Suprapubic skin (tissue), 4 donors: ENCODE results near the gene KPTN. TPM values are rescaled to one million over a fixed set of nuclear protein-coding genes. Genes with fewer than 3 reads are reported as not detected.

Experiments used
- DNase-seq, 2 donors: peaks; one replicate each; pipeline ENCODE4 v3.0.0-alpha.2; 2019; ENCODE audit warnings: low spot score in 2 of 2
- H3K27ac ChIP-seq: fragments of 200-600 bp; sonication (generic); one replicate; pipeline ENCODE4 v1.5.1; 2019
- H3K27me3 ChIP-seq: fragments of 200-600 bp; sonication (generic); one replicate; pipeline ENCODE4 v1.5.1; 2019
- H3K36me3 ChIP-seq: fragments of 200-600 bp; sonication (generic); one replicate; pipeline ENCODE4 v1.5.1; 2019
- H3K4me1 ChIP-seq: fragments of 200-600 bp; sonication (generic); one replicate; pipeline ENCODE4 v1.5.1; 2019
- H3K4me3 ChIP-seq: fragments of 200-600 bp; sonication (generic); one replicate; pipeline ENCODE4 v1.5.1; 2019; ENCODE audit warnings: mild to moderate bottlenecking
- H3K9me3 ChIP-seq: fragments of 200-600 bp; sonication (generic); one replicate; pipeline ENCODE4 v1.5.1; 2019
- CTCF ChIP-seq, 2 donors: fragments of 200-600 bp in 1 of 2; fragments of 450-650 bp in 1 of 2; sonication (generic) in 1 of 2; IDR thresholded peaks; one replicate each; pipeline ENCODE4 v1.5.1; 2016 to 2019; ENCODE audit warnings: antibody characterized with exemption in 2 of 2, mild to moderate bottlenecking in 1 of 2, moderate library complexity in 1 of 2
- EP300 ChIP-seq: sonication (generic); formaldehyde crosslinking; IDR thresholded peaks from one replicate; pipeline ENCODE4 v1.6.1; 2017; ENCODE audit warnings: antibody characterized with exemption
- POLR2A ChIP-seq, 2 donors: fragments of 450-650 bp; IDR thresholded peaks; one replicate each; pipeline ENCODE4 v1.6.1; 2017; ENCODE audit warnings: antibody characterized with exemption in 2 of 2, mild to moderate bottlenecking in 2 of 2, moderate library complexity in 2 of 2
- POLR2AphosphoS5 ChIP-seq, 3 donors: sonication (generic); formaldehyde crosslinking; IDR thresholded peaks; one replicate each; pipeline ENCODE4 v1.6.1; 2017; ENCODE audit warnings: antibody characterized with exemption in 3 of 3
- WGBS: methylation state at CpG from one replicate; pipeline ENCODE4 v1.1.5; 2018; 5-methylcytosine and 5-hydroxymethylcytosine counted together
- total RNA-seq, 4 donors: library from RNA; depleted of rRNA; stranded (reverse); fragments of >200 nt; gene quantifications; one replicate each; pipeline ENCODE4 v1.1.0, GENCODE V29; 2016

KPTN gene
- total RNA-seq, 4 donors from 2014 or later, result 4.3 to 16.3 (median 5.9) TPM

- Histone ChIP-seq H3K4me3 (no peak overlapping the region), H3K4me1 (peaks cover 26% of the 10 kb centered on the region), H3K9me3 (no peaks in the 10 kb centered on the region), H3K27ac (no peak overlapping the region), H3K36me3 (no peaks in the 10 kb centered on the region), H3K27me3 (peaks cover 95% of the 10 kb centered on the region)
- DNase-seq, result no peak
- no peak for TF ChIP-seq POLR2A (IDR thresholded peaks at IDR 0.05)
- no peak for TF ChIP-seq EP300
- TF ChIP-seq POLR2AphosphoS5 (IDR thresholded peaks at IDR 0.05), result no peak
- TF ChIP-seq CTCF (IDR thresholded peaks at IDR 0.05), result no peak
- 45% methylated on average over 4 of the region's 4 CpGs for WGBS
These were observed 38.5 kb downstream of the KPTN start for GRCh38 chr19:47445527-47445926.

GRCh38 chr19:47444388-47444821 lies 39.6 kb downstream of the KPTN start:
- Histone ChIP-seq H3K36me3 (no peaks in the 10 kb centered on the region), H3K4me1 (peaks cover 26% of the 10 kb centered on the region), H3K27ac (no peak overlapping the region), H3K4me3 (no peak overlapping the region), H3K9me3 (no peaks in the 10 kb centered on the region), H3K27me3 (peaks cover 87% of the 10 kb centered on the region)
- TF ChIP-seq EP300 (no peak), POLR2A (IDR thresholded peaks at IDR 0.05) (no peak), CTCF (IDR thresholded peaks at IDR 0.05) (no peak), POLR2AphosphoS5 (IDR thresholded peaks at IDR 0.05) (no peak)
- 20% methylated on average over 6 of the region's 22 CpGs for WGBS
- DNase-seq, result no peak

- DNase-seq, result no peak
- no peak overlapping the region for H3K27ac ChIP-seq
- no peak overlapping the region for H3K4me3 ChIP-seq
- no peaks in the 10 kb centered on the region for H3K36me3 ChIP-seq
- peaks cover 82% of the 10 kb centered on the region for H3K27me3 ChIP-seq
- H3K4me1 ChIP-seq, result peaks cover 26% of the 10 kb centered on the region
- TF ChIP-seq CTCF (IDR thresholded peaks at IDR 0.05) (no peak), POLR2AphosphoS5 (IDR thresholded peaks at IDR 0.05) (no peak), POLR2A (IDR thresholded peaks at IDR 0.05) (no peak), EP300 (no peak)
- WGBS, result 59% methylated on average over 12 of the region's 12 CpGs
- no peaks in the 10 kb centered on the region for H3K9me3 ChIP-seq
These were observed 40.7 kb downstream of the KPTN start for GRCh38 chr19:47443331-47443730.

GRCh38 chr19:47438793-47439220 lies 45.2 kb downstream of the KPTN start:
- H3K27me3 ChIP-seq, result peaks cover 64% of the 10 kb centered on the region
- DNase-seq, result no peak
- no peaks in the 10 kb centered on the region for H3K9me3 ChIP-seq
- H3K36me3 ChIP-seq, result no peaks in the 10 kb centered on the region
- no peak overlapping the region for H3K27ac ChIP-seq
- no peaks in the 10 kb centered on the region for H3K4me1 ChIP-seq
- 46% methylated on average over 4 of the region's 5 CpGs for WGBS
- TF ChIP-seq CTCF (IDR thresholded peaks at IDR 0.05) (no peak), POLR2AphosphoS5 (IDR thresholded peaks at IDR 0.05) (no peak), POLR2A (IDR thresholded peaks at IDR 0.05) (no peak), EP300 (no peak)
- no peak overlapping the region for H3K4me3 ChIP-seq

- no peaks in the 10 kb centered on the region for H3K4me1 ChIP-seq
- H3K9me3 ChIP-seq, result no peaks in the 10 kb centered on the region
- TF ChIP-seq EP300 (no peak), CTCF (IDR thresholded peaks at IDR 0.05) (no peak), POLR2AphosphoS5 (IDR thresholded peaks at IDR 0.05) (no peak), POLR2A (IDR thresholded peaks at IDR 0.05) (no peak)
- H3K27me3 ChIP-seq, result peaks cover 54% of the 10 kb centered on the region
- H3K27ac ChIP-seq, result no peak overlapping the region
- H3K4me3 ChIP-seq, result no peak overlapping the region
- no peaks in the 10 kb centered on the region for H3K36me3 ChIP-seq
- 36% methylated on average over 11 of the region's 12 CpGs for WGBS
- DNase-seq, result no peak
These were observed 46.5 kb downstream of the KPTN start for GRCh38 chr19:47437500-47437899.
